GM19467 (cell line): ENCODE measurements around the gene PDGFB.
A peak's percentile ranks its signal among the peaks of the same experiment; 100 is the strongest.

Source experiments
- ATAC-seq: cut with Tn5 transposase; IDR thresholded peaks from one replicate; pipeline ENCODE4 v1.9.1; 2021; ENCODE audit warnings: mild to moderate bottlenecking, moderate library complexity; ENCODE audit not compliant: unreplicated experiment

The PDGFB gene

DNA sequence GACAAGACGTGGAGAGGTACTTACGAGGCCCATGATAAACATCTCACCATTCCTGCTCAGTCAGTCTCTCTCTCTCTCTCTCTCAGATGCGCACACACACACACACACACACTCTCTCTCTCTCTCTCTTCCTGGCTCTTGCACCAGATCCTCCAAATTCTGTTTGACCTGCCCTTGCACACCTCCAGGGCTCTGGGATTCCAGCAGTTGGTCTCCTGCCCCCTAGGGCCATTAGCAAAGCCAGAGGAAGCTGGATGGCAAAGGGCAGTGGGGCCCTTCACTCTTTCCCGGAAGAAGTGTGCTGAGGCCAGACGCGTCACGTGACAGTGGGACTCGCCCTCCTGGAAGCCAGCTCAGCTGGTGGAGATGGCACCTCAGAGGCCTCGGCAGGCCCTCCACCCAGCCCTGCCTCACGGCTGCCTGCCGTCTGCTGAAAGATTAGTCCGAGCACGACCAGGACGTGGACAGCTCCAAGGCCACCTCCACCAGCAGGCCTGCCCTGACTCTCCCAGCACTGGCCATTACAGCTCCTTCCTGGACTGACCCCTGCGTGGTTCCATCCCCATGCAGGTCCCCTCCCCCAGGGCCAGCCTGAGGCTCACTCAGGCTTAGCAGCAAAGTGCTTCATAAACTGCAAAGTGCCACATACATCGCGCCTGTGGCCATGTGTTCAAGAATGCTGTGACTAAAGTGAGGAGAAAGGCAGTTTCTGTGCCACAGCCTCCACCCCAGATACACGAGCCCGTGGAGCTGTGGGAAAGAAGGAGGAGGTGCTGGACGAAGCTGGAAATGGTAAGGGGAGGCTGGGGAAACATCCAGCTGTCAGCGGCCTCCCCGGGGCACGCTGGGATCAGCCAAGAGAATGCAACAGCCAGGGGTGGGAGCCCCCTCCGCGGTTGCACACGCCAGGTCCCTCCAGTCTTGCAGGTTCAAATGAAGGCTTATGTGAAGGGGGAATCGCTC lies 3.7 kb downstream of the PDGFB start:
- no peak for ATAC-seq

DNA sequence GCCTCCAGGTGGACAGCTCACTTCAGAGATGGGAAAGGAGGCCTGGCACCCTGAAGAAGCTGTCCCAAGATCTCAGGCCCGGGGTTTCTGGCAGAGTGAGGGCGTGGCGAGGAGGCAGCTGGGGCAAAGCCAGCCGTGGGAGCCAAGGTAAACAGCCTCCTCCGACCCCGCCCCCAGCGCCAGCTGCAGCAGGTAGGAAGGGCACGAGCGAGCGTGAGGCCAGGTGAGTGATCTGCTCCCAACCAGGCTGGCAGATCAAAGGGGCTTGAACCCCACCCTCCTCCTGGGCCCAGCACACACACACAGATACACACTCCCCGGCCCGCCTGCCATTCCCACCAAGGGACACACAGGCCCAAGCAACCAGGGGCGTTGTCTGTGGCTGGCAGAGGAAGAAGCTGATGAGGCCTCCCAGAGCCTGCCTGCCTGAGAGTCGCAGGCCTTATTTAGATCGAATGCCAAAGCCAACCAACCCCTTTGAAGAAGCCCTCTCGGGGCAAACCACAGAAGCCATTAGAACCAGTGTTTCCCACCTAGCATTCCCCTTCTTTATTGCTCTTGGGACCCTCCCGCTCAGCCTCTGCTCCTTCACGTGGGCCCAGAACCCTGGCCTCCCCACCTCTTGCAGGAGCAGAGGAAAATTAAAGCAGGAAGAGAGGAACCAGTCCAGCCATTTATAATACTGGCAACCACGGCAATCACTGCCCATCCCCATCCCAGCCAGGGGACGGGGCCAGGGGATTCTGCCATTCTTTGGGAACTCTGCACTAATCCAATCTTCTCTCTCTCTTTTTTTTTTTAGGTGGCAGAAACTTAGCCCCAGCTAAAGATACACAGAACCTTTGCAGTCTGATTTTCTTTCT lies 5.0 kb downstream of the PDGFB start:
- ATAC-seq, result no peak

DNA sequence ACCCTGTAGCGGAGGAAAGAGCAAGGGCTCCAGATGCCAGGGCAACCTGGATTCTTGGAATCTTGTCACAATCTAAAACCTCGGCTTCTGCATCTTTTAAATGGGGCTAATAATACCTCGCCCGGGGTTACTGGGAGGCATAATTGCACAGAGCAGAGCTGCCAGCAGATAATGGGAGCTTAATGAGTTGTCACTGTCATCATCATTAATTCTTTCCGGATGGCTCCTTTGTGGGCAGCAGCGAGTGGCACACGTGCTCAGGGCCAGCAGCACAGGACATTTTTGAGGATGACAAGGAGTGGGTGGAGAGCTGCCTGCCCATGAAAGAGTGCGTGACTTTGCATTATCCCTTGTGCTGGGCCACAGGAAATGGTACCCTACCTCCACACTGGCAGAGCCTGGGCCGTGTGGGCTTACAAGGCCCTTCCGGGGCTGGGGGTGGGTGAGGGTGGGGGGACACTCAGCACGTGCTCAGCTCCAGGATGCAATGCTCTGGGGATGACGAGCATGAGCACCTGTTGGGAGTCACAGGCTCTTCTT lies 5.7 kb downstream of the PDGFB start:
- no peak for ATAC-seq

DNA sequence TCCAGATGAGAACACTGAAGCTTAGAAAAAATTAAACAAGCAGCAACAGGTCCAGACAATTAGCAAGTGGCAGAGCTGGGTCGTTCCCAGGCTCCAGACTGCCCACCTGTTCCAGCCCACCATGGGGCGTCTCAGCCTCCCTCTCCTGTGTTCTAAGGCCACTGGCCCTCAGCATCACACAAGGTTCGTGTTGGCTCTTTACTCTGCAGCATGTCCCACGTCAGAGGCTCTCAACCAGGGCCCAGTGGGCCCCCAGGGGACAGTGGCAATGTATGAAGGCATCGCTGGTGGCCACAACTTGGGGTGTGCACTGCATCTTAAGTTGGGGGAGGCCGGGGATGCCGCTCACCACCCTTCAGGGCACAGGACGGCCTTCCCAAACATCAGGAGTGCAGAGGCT lies 6.2 kb downstream of the PDGFB start:
- ATAC-seq, result no peak

DNA sequence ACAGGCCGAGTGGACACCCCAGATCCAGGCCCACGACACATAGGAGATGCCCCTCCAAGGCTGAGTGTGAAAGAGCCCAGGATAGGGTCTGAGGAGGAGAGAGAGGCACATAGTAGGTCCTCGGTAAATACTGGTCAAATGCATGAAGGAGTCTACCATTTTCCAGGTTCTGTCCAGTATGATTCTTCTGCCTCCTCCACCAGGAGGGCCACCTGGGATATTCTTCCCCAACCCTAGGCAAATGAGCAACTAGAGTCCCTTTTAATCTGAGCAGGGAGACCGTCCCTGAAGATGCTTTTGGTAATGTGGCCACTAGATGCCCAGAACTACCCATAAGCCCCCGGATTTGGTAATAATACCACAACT lies 6.7 kb downstream of the PDGFB start:
- no peak for ATAC-seq

DNA sequence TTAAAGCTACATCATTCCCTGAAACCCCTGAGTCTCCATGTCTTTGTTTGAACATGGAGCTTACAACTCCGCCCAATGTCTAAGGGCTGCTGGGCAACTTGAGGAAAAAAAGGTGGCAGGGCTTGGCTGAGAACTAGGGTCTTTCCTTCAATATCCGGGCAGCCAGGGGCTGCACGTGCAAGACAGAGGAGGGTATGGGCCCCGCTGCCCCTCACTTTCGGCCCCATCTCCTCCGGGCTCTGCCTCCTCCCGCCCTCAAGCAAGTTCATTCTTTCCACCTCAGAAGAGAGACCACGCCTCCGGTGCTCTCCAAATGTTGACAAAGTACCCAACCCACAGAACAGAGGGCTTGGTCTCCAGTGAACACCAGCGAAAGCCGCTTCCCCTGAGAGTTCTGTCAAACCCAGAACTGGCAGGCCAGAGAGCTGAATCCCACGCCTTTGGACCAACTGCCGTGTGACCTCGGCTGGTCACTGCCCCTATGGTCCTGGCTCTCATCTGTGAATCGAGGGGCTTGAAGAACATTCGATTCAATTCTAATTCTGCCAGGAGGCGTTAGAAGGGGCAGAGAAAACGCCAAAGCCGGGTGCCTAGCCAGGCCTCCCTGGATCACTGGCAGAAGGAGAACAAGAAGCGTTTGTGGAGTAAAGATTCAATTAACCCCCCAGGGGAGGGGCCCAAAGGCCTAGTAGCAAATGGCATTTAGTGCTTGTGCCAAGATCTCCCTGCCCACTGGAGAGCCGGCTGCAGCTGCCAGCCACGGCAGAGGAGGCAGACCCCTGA lies 7.3 kb downstream of the PDGFB start:
- ATAC-seq, result no peak

DNA sequence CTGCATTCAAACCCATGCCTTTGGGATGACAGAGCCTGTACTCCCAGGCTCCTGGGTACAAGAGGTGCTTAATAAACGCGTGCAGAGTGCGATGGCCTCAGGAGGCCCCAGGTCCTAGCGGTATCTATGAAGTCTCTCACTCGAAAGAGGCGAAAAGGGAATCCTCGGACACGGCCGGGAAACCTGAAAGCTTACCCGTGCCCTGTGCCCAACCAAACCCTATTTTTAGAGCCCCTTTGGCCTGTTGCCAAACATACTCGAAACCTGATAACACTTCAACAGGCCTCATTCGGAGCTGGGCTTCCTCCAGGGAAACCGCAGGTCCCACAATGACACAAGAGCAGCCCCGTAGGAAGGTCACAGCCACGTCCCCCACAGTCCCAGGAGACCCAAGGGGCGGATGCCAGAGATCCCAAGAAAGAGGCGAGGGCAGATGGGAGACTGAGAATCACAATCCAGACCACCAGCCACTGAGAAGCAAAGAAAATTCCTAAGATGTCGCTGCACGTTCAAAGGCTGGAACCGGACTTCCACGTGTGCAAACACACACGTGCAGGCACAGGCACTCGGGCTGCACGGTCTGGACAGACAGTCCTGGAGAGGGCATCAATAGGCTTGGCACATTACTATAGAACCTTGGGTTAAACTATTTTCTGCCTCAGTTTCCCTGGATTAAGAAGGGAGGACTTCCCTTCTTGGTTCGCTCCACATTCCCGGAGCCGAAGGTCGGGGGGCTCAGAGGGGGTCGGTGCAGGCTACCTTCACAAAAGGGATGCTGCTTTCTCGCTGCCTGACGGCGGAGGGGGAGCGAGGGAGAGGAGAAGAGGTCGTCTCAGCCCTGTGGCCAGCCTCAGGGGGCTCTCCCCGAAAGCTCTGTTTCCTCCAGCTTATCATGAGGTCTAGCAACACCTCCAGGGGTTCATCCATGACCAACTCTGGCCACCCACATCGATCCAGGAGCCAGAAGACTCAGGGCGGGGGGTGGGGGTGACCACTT lies 8.2 kb downstream of the PDGFB start:
- peak; percentile 48 for ATAC-seq

DNA sequence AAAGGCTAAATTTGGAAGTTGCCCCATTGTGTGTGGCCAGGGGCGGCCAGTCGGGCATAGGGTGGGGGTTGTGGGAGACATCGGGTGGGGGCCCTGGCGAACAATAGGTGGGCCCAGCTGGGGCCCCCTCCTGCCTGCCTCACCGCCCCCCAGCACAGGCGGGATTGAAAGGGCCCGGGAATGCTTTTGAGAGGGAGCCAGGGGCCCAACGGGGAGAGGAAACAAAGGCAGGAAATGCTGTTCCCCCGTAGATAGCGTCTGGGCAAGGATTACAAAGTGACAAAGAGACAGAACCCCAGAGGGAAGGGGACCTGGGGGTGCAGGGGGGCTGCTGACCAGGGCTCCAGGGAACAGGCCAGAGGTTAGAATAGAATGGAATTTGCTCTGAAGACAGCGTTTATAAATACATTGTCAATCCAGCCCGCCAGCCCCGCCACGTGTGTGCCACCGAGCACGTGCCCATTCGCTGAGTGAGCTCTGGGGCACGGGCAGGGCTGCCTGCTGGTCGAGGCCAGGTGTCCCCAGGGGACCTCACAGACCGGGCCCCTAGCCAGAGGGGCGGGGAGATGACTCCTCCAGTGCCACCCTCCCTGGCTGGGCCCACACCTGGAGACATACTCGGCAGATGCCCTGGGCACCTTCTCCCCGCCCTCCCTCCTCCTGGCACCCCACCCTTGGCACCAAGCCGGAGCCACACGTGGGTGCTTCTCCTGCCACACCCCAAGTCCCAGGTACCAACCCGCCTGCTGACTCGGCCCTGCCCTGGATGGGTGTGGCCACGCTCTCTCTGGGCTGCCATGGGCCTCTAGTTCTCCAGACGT lies 9.7 kb downstream of the PDGFB start:
- no peak for ATAC-seq

DNA sequence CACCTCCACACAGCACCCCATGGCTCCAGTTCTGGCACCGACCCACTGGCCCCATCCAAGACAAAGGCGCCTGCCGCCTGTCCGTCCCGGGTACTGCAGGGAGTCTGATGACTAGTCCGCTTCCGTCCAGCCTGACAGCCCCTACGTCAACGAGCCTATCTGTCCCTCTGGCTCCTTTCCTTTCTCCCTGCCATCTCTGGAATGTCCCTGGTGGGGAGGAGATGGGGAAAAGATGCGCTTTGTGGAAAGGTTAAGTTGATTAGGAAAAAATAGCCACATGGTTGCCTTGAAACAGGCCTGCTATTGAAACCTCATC lies 10.4 kb downstream of the PDGFB start:
- ATAC-seq, result no peak

DNA sequence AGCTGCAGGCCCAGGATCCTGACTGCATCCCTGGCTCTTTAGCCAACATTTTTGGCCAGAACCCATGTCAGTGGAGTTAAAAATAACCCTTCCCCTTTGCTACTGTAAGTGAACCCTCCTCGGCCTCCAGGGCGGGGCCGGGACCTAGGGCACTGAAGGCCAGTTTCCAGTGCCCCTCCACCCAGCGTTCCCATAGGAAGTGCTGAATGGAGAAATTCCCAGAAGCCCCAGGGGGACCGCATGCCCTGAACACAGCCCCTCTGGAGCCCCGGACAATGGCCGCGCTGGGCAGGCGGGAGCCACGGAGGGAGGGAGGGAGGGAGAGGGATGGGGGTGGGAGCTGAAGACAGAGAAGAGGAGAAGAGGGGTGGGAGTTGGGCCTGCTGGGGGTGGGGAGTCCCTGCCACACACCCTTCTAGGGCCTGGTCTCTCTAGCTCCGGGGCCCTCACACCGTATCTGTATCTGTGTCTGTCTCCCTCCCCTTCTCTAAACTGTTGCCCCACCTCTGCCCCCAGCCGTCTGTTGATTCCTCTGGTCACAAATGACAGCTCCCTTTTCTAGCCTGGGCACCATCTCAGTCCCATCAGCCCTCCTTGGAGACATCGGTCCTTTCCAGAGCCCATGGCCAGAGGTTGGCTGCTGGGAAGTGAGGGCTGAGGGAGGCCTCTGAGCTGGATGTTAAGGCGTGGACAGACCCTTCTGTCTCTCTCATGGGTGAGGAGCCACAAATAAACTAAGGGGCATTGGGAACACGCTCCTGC lies 10.9 kb downstream of the PDGFB start:
- no peak for ATAC-seq

DNA sequence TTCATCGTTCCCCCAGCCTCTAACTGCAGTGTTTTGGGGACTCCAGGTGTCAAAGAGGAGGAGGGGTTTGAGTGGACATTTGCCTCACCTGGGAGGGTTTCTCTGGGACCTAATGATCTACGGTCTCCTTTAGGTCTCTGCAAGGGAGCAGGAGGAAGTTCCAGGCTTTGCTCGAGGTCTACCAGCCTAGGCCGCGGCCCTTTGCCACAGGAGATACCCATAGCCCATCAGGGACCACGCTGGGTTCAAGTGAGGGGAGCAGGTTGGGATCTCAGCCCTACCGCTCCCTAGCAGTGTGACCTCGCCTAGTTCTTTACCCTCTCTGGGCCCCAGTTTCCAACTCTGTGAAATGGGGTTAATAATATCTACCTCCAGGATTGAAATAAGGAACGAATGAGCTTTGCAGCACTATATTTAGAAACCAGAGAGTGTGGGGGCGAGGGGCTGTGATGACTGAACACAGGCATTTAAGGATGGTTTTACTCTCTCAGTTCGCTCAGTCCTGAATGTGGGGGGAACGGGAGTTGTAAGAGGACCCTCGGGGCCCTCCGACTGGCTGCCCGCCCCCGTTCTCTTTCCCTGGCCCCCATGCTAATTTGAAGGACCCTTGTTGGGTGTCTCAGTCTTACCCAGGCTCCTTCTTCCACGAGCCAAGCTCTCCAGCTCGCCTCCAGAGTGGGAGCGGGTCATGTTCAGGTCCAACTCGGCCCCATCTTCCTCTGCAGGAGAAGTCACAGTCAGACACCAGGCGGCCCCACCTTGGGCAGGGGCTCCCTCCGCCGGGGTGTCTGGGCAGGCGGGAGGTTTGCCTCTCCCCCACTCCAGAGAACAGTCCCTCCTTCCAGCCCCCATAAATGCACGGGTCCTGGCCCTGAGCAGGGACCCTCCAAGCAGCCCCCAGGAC lies 11.7 kb downstream of the PDGFB start:
- ATAC-seq, result no peak

DNA sequence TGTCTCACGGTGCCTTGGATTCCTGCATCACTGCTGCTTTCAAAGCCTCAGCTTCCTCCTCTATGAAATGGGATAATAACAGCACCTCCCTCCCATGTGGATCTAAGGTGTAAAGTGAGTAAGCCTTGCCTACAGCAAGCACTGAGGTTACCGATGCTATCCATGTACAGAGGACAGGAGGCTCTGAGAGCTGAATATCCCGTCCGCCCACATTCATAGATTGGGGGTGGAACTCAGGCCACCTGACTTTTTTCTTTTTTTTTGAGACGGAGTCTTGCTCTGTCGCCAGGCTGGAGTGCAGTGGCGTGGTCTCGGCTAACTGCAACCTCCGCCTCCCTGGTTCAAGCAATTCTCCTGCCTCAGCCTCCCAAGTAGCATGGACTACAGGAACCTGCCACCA lies 12.5 kb downstream of the PDGFB start:
- ATAC-seq, result no peak

DNA sequence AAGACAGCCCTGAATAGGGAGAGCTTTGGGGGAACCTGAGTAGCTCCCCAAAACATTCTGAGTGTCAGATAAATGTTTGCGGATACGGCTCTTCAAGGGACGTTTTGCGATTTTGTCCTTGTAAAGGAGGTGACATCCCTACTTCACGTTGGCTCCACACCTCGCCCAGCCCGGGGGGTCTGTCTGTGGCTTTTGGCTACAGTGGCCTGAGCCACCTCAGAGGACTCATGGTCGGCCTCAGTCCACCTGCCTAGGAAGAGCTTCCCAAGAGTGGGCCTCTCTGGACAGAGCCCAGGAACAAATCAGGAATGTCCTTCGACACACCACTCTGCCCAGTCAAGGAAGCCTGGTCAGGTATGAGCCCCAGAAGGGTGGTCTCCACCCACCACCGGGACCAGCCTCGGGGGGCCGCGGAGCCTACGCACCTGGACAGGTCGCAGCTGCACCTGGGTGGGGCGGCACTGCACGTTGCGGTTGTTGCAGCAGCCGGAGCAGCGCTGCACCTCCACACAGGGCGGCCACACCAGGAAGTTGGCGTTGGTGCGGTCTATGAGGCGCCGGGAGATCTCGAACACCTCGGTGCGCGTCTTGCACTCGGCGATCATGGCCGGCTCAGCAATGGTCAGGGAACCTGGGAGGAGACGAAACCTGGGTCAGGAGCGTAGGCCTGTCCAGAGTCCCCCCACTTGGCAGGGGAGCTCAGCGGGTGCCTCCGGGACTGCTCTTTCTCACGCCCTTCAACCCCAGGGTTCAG lies 13.4 kb downstream of the PDGFB start:
- ATAC-seq, result no peak

DNA sequence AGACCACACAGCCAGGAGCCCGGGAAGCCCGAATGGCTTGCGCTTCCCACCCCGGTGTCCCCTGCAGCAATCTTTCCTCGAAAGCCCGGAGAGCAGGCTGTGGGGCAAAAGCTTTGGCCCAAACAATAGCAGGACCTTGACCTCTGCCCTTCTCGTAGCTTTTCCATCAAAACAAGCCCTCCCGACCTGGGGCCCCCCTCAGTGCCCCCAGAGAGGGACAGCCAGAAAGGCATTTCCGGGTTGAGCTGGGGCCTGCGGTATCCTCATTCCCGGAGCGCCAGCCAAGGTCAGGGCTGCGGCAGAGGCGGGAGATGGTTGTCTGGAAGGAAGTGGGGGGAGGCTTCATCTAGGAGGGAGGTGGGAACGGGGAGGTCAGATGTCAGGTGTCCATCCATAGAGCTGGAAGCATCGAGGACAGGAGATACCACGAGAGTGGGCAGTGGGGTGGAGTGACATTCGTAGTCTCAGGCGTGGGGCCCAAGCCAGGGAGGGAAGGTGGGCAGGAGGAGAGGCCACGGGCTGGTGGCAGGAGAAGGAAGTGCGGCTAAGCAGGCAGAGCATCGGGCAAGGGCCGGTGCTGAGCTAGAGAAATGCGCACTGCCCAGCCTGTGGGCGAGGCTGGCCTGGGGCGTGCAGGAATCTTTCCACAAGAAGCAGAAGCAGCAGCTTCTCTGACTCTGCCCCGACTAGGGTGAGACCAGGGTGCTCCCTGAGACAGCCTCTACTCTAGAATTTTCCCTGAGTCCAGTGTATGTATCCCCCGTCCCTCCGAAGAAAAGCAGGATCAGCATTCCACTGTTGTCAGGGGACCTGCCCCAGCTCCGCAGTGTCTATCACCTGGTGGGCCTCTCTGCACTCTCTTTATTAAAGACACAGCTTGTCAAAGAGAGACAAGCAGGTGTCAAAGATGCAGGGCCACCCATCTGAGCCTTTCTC lies 14.3 kb downstream of the PDGFB start:
- no peak for ATAC-seq

DNA sequence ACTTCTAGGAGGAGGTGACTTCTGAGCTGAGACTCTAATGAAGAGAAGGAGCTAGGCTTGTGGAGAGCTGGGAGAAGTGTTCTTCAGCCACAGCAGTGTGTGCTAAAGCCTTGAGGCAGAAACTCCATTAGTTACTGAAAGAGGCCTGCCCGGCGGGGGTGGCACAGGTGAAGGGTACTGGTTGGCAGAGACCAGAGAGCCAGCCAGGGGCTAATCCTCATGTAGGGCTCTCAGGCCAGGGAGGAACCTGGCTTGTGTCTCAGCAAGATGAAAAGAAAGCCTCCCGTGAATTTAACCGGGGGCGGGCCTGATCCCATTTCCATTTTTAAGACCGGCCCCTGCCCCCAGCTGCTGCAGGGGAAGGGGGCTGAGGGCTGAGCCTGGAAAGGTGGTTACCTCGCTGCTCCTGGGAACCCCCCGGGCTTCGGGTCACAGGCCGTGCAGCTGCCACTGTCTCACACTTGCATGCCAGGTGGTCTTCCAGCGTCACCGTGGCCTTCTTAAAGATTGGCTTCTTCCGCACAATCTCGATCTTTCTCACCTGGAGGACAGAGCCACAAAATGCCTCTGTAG lies 15.0 kb downstream of the PDGFB start:
- ATAC-seq, result no peak
